Fibroblast of skin of abdomen (primary cell): ENCODE results near the gene MXRA7. TPM values are rescaled to one million over a fixed set of nuclear protein-coding genes. Genes with fewer than 3 reads are reported as not detected.
"Not testable (repeated sequence)": the region's sequence is repeated elsewhere in the genome, so short reads cannot be mapped to it uniquely, and the experiment has no call there.

ENCODE experiments used
- DNase-seq: peaks from one replicate; pipeline ENCODE4 v3.0.0-alpha.2; 2013
- polyA plus RNA-seq, 2 experiments: library from polyadenylated mRNA; unstranded; fragments of 120-200 nt; gene quantifications; one replicate each; pipeline ENCODE4 v1.2.1, GENCODE V29; 2013; ENCODE audit not compliant: insufficient read length in 2 of 2

MXRA7 gene
- 319 TPM for polyA plus RNA-seq (2013, experiment 1 of 2; ENCODE audit: insufficient read length)
- polyA plus RNA-seq (2013, experiment 2 of 2; ENCODE audit: insufficient read length) = 322 TPM

DNA sequence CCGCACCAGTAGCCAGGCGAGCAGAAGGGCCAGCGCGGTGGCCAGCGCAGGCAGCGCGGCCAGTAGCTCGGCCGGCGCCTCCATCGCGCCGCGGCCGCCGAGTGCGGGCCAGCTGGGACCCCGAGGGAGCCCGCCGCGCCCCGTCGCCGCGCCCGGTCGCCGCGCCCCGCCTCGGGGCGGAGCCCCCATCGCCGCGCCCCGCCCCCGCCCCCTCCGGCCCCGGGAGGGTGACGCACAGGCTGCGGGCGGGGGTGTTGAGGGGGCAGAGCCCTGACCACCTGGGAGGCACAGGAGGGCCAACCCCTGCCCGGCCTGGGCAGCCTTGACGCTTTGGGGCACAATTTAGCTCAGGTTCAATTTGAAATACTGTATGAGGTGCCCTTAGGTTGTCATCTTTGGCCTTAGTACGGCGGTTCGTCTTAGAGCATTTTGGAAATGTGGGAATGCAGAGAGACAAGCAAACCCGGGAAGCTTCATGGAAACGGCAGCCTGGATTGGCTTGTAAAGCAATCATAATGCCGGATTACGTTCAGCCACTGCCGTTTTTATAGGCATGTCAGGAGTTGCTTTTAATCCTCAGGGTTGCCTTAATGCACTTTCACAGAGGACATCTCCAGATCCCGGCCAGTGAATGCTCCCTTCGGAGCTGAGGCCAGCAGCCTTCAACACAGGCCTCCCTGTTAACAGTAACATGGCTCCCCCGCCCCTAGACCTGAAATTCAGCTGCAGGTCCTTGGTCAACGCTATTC lies at the start of gene MXRA7:
MXRA7 (minus strand) TSS at position 103 of the 749 bp plus-strand sequence; CDS start at position 84, 19 bp downstream.
- DNase-seq = peak; percentile 72

GRCh38 chr17:76758570-76758969 lies 47.8 kb upstream of the MXRA7 start:
- no peak for DNase-seq

DNA sequence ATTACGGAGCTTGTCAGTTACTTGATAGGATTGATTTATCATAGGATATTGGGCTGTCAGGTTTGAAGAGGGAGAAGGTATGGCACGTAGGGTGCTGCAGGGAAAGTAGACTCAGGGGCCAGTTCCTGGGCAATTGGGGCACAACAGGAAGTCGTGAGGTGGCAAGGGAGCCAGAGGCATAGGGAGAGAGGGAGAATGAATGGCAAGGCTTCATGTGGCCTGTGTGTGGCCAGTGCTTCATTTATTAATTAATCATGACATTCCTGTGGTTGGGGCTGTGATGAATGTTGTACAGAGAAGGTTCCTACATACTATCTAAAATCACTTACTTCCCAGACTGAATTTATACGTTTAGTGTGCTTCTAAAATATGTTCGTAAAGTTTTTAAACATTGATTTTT lies 46.5 kb upstream of the MXRA7 start:
- DNase-seq = peak; percentile 28

DNA sequence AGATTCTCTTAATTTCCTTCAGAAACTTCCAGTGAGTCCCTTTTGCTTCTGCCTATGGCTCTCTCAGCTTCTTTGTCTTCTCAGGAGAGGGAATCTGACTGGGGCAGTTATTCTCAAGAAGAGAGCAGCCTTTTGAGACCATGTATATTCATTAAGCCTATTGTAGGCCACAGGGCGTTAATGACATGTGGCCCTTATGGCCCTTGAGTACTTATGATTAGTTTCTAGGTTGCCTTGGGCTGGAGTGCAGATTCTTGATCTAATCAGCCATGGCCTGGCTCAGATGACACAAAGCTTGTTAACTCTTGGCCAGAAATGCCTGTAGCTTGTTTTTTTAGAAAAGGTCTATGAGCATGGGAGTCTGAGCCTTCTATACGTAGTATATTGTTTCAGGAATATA lies 44.5 kb upstream of the MXRA7 start:
- no peak for DNase-seq

DNA sequence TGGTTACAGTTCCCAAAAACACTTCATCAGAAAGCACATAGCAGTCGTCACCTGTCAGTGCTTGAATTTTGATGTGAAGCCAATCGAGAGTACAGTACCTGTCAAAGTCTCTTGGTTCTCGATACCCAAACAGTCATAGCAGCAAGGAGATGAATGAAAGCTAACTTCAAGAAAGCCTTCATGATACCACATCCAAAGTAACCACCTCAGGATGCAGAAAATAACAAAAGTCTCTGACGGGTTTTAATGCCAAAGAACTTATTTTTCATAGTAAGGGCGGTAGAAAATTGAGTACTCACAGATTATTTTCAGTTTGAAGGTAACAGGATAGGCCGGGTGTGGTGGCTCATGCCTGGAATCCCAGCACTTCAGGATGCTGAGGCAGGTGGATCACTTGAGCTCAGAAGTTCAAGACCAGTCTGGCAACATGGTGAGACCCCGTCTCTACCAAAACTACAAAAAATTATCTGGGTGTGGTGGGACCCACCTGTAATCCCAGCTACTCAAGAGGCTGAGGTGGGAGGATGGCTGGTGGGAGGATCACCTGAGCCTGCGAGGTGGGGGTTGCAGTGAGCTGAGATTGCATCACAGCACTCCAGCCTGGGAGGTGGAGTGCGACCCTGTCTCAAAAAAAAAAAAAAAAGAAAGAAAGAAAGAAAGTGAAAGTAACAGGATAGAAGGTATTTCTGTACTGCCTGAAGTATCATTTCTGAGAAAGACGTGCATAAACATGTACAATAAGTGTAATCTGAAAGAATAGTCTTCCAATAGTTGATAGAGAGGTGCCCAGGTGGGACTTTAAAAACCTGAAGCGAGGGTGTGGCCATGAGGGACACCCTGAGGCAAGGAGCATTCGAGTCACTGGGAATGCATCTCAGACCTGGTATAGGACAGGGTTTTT lies 42.5 kb upstream of the MXRA7 start:
- DNase-seq = no peak

DNA sequence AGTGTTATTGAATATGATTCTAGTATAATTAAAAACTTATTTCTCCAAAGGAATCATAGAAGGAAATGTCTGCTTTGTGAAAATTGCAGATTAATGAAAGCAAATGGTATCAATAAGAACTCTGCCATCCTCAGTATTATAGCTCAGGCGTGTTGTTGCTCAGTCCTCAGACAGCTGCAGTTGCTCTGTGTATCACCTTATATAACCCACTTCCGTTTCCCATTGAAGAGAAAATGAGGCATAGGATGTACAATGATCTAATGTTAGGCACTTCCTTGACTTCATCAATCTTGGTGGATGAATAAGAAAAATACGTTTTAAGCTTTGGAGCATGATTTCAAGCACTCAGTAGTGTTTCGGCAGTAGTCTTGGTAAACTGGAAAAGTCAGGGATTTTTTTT lies 41.2 kb upstream of the MXRA7 start:
- DNase-seq = no peak

DNA sequence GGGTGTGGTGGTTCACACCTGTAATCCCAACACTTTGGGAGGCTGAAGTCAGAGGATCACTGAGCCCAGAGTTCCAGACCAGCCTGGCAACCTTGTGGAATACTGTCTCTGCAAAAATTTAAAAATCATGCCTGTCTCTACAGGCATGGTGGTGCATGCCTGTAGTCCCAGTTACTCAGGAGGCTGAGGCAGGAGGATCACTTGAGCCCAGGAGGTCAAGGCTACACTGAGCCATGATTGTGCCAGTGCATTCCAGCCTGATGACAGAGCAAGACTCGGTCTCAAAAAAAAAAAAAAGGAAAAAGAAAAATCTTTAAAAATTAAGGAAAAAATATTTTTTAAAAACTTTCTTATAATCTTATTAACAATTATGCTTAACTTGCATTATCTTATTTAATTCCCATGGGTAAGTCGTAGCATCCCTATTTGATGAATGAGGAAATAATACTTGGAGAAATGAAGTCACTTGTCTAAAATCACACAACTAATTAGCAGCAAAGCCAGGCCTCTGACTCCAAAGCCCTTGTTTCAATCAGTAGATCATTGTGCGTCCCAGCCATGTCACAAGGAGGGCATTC lies 40.7 kb upstream of the MXRA7 start:
- DNase-seq = no peak

- no peak for DNase-seq
These were observed 37.9 kb upstream of the MXRA7 start for GRCh38 chr17:76748657-76749056.

DNA sequence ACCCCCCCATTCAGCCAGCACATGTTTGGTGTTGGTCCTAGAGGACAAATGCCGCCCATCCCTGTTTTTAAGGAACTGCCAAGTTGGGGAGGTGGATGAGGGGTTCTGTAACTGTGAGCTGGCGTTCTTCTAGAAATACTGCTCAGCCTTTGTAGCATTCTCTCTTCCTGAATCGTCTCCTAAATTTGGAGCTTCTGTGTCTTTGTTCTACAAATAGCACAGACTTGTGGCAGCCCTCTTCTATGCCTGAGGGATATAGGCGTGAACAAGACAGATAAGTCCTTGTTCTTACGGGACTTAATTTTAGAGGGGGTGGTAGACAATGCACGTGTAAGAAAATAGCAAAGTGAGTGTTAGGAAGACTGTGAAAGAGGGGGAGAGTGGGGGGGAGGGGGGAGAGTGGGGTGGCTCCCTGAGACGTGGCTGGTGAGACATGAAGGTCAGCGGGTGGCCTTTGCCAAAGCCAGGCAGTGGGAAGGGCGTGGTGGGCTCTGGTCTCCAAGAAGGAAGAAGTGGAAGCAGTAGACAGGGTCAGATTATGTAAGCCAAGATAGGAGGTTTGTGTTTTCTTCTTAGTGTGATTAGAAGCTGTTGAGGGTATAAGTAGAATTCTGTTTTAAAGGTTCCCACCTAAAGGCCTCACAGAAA lies 37.1 kb upstream of the MXRA7 start:
- no peak for DNase-seq

GRCh38 chr17:76745785-76746184 lies 35.0 kb upstream of the MXRA7 start:
- DNase-seq = not testable (repeated sequence)

DNA sequence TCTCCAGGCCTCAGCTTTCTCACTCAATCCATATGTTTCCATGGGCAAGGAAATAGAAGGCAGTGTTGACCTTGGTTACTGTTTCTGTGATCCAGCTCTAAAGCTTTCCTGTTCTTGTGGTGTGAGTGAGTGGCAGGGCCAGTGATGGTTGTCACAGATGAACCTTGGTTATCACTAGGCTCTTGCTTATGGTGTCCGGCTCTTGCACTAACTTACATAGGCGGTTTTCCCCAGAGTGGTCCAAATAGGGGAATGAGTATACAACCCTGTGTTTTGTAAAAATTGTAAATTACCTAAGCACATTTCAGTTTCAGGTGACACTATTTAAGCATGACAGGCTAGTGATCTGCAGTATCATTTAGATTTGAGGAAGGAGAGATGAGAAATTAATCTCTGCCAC lies 34.0 kb upstream of the MXRA7 start:
- no peak for DNase-seq

GRCh38 chr17:76742958-76743357 lies 32.2 kb upstream of the MXRA7 start:
- peak; percentile 45 for DNase-seq

GRCh38 chr17:76740329-76741118 lies 29.8 kb upstream of the MXRA7 start:
- DNase-seq = peak; percentile 36

DNA sequence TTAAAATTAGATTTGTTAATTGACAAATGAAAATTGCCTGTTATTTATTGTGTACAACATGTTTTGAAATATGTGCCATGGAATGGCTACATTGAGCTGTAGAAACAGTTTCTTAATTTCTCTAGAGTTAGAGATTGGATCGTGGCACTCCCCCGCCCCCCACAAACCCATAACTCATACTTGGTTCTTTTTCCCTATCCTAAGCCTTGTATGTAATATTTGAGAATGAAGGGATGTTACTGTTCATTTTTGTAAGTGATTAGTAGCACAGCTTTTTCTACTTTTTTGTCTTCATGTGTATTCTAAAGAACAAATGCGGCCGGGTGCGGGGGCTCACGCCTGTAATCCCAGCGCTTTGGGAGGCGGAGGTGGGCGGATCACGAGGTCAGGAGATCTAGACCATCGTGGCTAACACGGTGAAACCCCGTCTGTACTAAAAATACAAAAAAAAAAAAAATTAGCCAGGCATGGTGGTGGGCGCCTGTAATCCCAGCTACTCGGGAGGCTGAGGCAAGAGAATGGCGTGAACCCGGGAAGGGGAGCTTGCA lies 28.9 kb upstream of the MXRA7 start:
- DNase-seq = not testable (repeated sequence)

DNA sequence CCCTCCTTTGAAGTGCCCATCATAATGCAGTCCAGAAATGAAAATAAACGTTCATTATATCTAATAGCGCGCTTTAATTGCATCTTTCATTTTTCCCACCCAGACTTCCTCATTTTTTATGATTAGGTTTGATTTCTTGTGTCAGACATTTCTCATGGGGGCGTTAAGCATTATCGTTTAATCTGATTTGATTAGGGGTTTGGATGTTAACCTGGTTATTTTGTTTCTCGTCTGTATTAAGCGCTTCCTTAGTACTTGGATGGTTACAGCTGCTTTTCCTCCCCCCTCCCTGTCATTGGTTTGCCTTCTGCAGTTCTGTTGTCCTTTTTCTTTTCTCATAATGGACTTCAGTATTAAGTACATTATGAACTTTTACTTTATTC lies 27.7 kb upstream of the MXRA7 start:
- DNase-seq = no peak

- DNase-seq = peak; percentile 96
These were observed 27.1 kb upstream of the MXRA7 start, which contains the start of gene MFSD11 for GRCh38 chr17:76737676-76738467. MFSD11 (plus strand) TSS chr17:76738119; CDS start chr17:76738353, 234 bp downstream.

GRCh38 chr17:76737082-76737675 lies 26.4 kb upstream of the MXRA7 start, which contains the start of gene SRSF2:
SRSF2 (minus strand) TSS chr17:76737331; CDS start chr17:76737160, 171 bp downstream.
- peak; percentile 99 for DNase-seq

DNA sequence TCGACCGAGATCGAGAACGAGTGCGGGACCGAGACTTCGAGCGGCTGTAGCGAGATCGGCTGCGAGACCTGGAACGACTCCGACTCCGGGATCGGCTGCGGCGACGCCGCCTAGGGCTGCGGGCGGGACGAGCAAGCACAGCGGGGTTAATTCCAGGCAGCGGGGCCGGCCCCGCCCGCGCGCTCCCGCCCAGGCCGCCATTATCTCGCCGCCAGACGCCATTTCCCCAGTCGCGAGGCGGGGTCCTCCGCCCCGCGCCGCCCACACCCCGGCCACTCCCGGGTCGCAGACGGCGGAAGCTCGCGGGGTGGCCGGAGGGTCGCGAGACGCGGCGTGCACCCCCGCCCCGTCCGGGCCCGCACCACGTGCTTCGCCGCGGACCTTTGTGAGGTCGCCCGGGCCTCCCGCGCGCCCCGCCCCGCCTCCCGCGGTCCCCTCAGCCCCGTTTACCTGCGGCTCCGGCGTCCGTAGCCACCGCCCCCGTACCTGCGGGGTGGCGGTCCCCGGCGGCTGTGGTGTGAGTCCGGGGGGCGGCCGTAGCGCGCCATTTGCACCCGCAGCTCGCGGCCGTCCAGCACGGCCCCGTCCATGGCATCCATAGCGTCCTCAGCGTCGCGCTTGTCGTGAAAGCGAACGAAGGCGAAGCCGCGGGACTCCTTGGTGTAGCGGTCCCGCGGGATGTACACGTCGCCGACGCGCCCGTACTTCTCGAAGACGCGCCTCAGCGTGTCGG lies 25.8 kb upstream of the MXRA7 start:
- peak; percentile 61 for DNase-seq
